NCI-H82 (cell line): ENCODE results near the gene CLDN11.

ENCODE experiments used
- DNase-seq: peaks from one replicate; lab custom pipeline; 2025; lab: John Stamatoyannopoulos, UW

The CLDN11 gene

GRCh38 chr3:170418422-170419398 lies at the start of gene CLDN11:
Gene CLDN11 (plus strand): TSS chr3:170418868. CDS start chr3:170419067, 199 bp downstream.
- peak; percentile 80 for DNase-seq

- DNase-seq, result no peak
Measured at GRCh38 chr3:170368921-170369320, 49.7 kb upstream of the CLDN11 start.

GRCh38 chr3:170372190-170372879 lies 46.3 kb upstream of the CLDN11 start:
- peak; percentile 25 for DNase-seq

GRCh38 chr3:170383567-170383966 lies 35.1 kb upstream of the CLDN11 start:
- no peak for DNase-seq

- no peak for DNase-seq
Measured at GRCh38 chr3:170386468-170386867, 32.2 kb upstream of the CLDN11 start.

GRCh38 chr3:170387950-170388349 lies 30.7 kb upstream of the CLDN11 start:
- no peak for DNase-seq

- DNase-seq, result no peak
Measured at GRCh38 chr3:170391108-170391507, 27.6 kb upstream of the CLDN11 start.

GRCh38 chr3:170397685-170398084 lies 21.0 kb upstream of the CLDN11 start:
- DNase-seq, result no peak

- DNase-seq, result no peak
Measured at GRCh38 chr3:170405101-170405500, 13.6 kb upstream of the CLDN11 start.

GRCh38 chr3:170410428-170411029 lies 8.1 kb upstream of the CLDN11 start:
- DNase-seq, result peak; percentile 64

GRCh38 chr3:170413291-170413690 lies 5.4 kb upstream of the CLDN11 start:
- no peak for DNase-seq

- peak; percentile 87 for DNase-seq
Measured at GRCh38 chr3:170414202-170414663, 4.4 kb upstream of the CLDN11 start.

GRCh38 chr3:170417090-170417489 lies 1.6 kb upstream of the CLDN11 start:
- DNase-seq, result peak; percentile 16

- no peak for DNase-seq
Measured at GRCh38 chr3:170419557-170420087, 954 bp downstream of the CLDN11 start.

GRCh38 chr3:170420307-170420821 lies 1.7 kb downstream of the CLDN11 start:
- no peak for DNase-seq

- no peak for DNase-seq
Measured at GRCh38 chr3:170421111-170421641, 2.5 kb downstream of the CLDN11 start.

GRCh38 chr3:170421758-170422157 lies 3.1 kb downstream of the CLDN11 start:
- no peak for DNase-seq

- no peak for DNase-seq
Measured at GRCh38 chr3:170423001-170423615, 4.4 kb downstream of the CLDN11 start.

GRCh38 chr3:170424879-170425278 lies 6.2 kb downstream of the CLDN11 start:
- no peak for DNase-seq

- DNase-seq, result peak; percentile 21
Measured at GRCh38 chr3:170425491-170426239, 7.0 kb downstream of the CLDN11 start.
